H9 (cell line): ENCODE data around the gene PARP12. TPM values are rescaled to one million over a fixed set of nuclear protein-coding genes. Genes with fewer than 3 reads are reported as not detected.

Experiments
- DNase-seq: peaks from one replicate; pipeline ENCODE4 v3.0.0-alpha.2; 2017
- H2AFZ ChIP-seq: one replicate; pipeline ENCODE4 v1.6.1; 2013; ENCODE audit warnings: mild to moderate bottlenecking, low read length, control low read depth, moderate library complexity
- H2AK5ac ChIP-seq: 2 replicates; pipeline ENCODE4 v1.6.1; 2013; ENCODE audit warnings: low read length, control low read depth, mixed read lengths; ENCODE audit not compliant: insufficient read length
- H2BK120ac ChIP-seq: one replicate; pipeline ENCODE4 v1.6.1; 2013; ENCODE audit warnings: low read depth, mild to moderate bottlenecking, low read length, control low read depth, inconsistent platforms; ENCODE audit not compliant: poor library complexity, severe bottlenecking
- H2BK12ac ChIP-seq: 2 replicates; pipeline ENCODE4 v1.6.1; 2013; ENCODE audit warnings: low read length, control low read depth, mixed read lengths, low read depth; ENCODE audit not compliant: insufficient read length
- H2BK15ac ChIP-seq: 2 replicates; pipeline ENCODE4 v1.6.1; 2013; ENCODE audit warnings: low read depth, low read length, control low read depth
- H2BK20ac ChIP-seq: one replicate; pipeline ENCODE4 v1.6.1; 2013; ENCODE audit warnings: low read depth, mild to moderate bottlenecking, low read length, control low read depth, inconsistent platforms; ENCODE audit not compliant: poor library complexity, severe bottlenecking
- H2BK5ac ChIP-seq: 2 replicates; pipeline ENCODE4 v1.6.1; 2013; ENCODE audit warnings: low read length, control low read depth, mixed read lengths; ENCODE audit not compliant: insufficient read length
- H3K14ac ChIP-seq: 2 replicates; pipeline ENCODE4 v1.6.1; 2013; ENCODE audit warnings: low read length, control low read depth; ENCODE audit not compliant: insufficient read depth
- H3K18ac ChIP-seq: 2 replicates; pipeline ENCODE4 v1.6.1; 2013; ENCODE audit warnings: low read depth, mild to moderate bottlenecking, mixed read lengths, low read length, control low read depth; ENCODE audit not compliant: insufficient read length
- H3K23ac ChIP-seq: 2 replicates; pipeline ENCODE4 v1.6.1; 2013; ENCODE audit warnings: low read length, control low read depth, mixed read lengths, low read depth; ENCODE audit not compliant: insufficient read length
- H3K23me2 ChIP-seq: 2 replicates; pipeline ENCODE4 v1.6.1; 2013; ENCODE audit warnings: low read depth, mild to moderate bottlenecking, mixed read lengths, low read length, control low read depth; ENCODE audit not compliant: insufficient read length, poor library complexity, severe bottlenecking
- H3K27ac ChIP-seq: 2 replicates; pipeline ENCODE4 v1.5.1; 2013; ENCODE audit warnings: low read length, control low read depth, mixed read lengths, low read depth; ENCODE audit not compliant: insufficient read length
- H3K27me3 ChIP-seq: 2 replicates; pipeline ENCODE4 v1.6.1; 2013; ENCODE audit warnings: low read length, control low read depth, inconsistent platforms; ENCODE audit not compliant: insufficient read depth
- H3K4ac ChIP-seq: 2 replicates; pipeline ENCODE4 v1.6.1; 2013; ENCODE audit warnings: low read depth, mild to moderate bottlenecking, control low read depth, inconsistent platforms, low read length, moderate library complexity
- H3K4me1 ChIP-seq: 2 replicates; pipeline ENCODE4 v1.6.1; 2013; ENCODE audit warnings: low read length, control low read depth, inconsistent platforms; ENCODE audit not compliant: insufficient read depth
- H3K4me2 ChIP-seq: 2 replicates; pipeline ENCODE4 v1.6.1; 2013; ENCODE audit warnings: low read length, control low read depth, mixed read lengths; ENCODE audit not compliant: insufficient read length, insufficient read depth
- H3K56ac ChIP-seq: 2 replicates; pipeline ENCODE4 v1.6.1; 2013; ENCODE audit warnings: low read depth, mild to moderate bottlenecking, mixed read lengths, low read length, control low read depth; ENCODE audit not compliant: insufficient read length
- H3K79me1 ChIP-seq: 2 replicates; pipeline ENCODE4 v1.6.1; 2013; ENCODE audit warnings: low read depth, mild to moderate bottlenecking, moderate library complexity, low read length, control low read depth, inconsistent platforms; ENCODE audit not compliant: insufficient read depth, poor library complexity, severe bottlenecking
- H3K79me2 ChIP-seq: 2 replicates; pipeline ENCODE4 v1.6.1; 2013; ENCODE audit warnings: low read length, control low read depth, inconsistent platforms; ENCODE audit not compliant: insufficient read depth
- H3K9ac ChIP-seq: 2 replicates; pipeline ENCODE4 v1.6.1; 2013; ENCODE audit warnings: low read length, control low read depth, mixed read lengths; ENCODE audit not compliant: insufficient read length; ENCODE audit errors: extremely low read depth
- H3K9me3 ChIP-seq: one replicate; pipeline ENCODE4 v1.6.1; 2013; ENCODE audit warnings: low read depth, low read length, inconsistent platforms; ENCODE audit not compliant: control insufficient read depth
- H3T11ph ChIP-seq: one replicate; pipeline ENCODE4 v1.6.1; 2013; ENCODE audit warnings: mild to moderate bottlenecking, low read length, control low read depth, inconsistent platforms
- H4K20me1 ChIP-seq: one replicate; pipeline ENCODE4 v1.6.1; 2013; ENCODE audit not compliant: control insufficient read depth, insufficient read length, insufficient read depth
- H4K5ac ChIP-seq: 2 replicates; pipeline ENCODE4 v1.6.1; 2013; ENCODE audit warnings: low read depth, mild to moderate bottlenecking, mixed read lengths, low read length, control low read depth; ENCODE audit not compliant: insufficient read length
- H4K8ac ChIP-seq: replicated peaks from 2 replicates; pipeline ENCODE4 v1.6.1; 2013; ENCODE audit warnings: low read length, control low read depth, mixed read lengths, low read depth; ENCODE audit not compliant: insufficient read length
- H4K91ac ChIP-seq: 2 replicates; pipeline ENCODE4 v1.6.1; 2013; ENCODE audit warnings: low read depth, mild to moderate bottlenecking, moderate library complexity, mixed read lengths, low read length, control low read depth; ENCODE audit not compliant: insufficient read length
- H3K27ac Mint-ChIP-seq, 3 experiments: 2 replicates in 2 of 3; 3 replicates in 1 of 3; pipeline ENCODE4 v1.8.0; 2020 to 2021; ENCODE audit warnings: mixed read lengths in 3 of 3, mild to moderate bottlenecking in 1 of 3, moderate library complexity in 1 of 3
- H3K27me3 Mint-ChIP-seq: 2 replicates; pipeline ENCODE4 v1.8.0; 2021; ENCODE audit warnings: low read depth, mild to moderate bottlenecking, moderate library complexity, mixed read lengths
- H3K36me3 Mint-ChIP-seq, 3 experiments: 2 replicates in 2 of 3; 3 replicates in 1 of 3; pipeline ENCODE4 v1.8.0; 2020 to 2021; ENCODE audit warnings: low read depth in 3 of 3, mixed read lengths in 3 of 3; ENCODE audit not compliant: insufficient read depth in 1 of 3
- H3K4me1 Mint-ChIP-seq, 2 experiments: 2 replicates each; pipeline ENCODE4 v1.8.0; 2020; ENCODE audit warnings: mixed read lengths in 2 of 2
- H3K4me3 Mint-ChIP-seq, 2 experiments: 2 replicates in 1 of 2; 3 replicates in 1 of 2; pipeline ENCODE4 v1.8.0; 2020 to 2021; ENCODE audit warnings: mild to moderate bottlenecking in 2 of 2, mixed read lengths in 2 of 2, moderate library complexity in 1 of 2
- H3K9me3 Mint-ChIP-seq, 2 experiments: 2 replicates in 1 of 2; 3 replicates in 1 of 2; pipeline ENCODE4 v1.8.0; 2020; ENCODE audit warnings: mild to moderate bottlenecking in 2 of 2, mixed read lengths in 2 of 2, moderate library complexity in 1 of 2
- WGBS: extraction: QIAGEN DNeasy Blood & Tissue Kit; methylation state at CpG from one replicate; pipeline ENCODE4 v1.1.7; 2013; ENCODE audit warnings: missing lambda C conversion rate, low lambda C conversion rate, mixed read lengths; ENCODE audit not compliant: insufficient read length; ENCODE audit errors: extremely low coverage; 5-methylcytosine and 5-hydroxymethylcytosine counted together
- total RNA-seq: library from RNA; stranded (reverse); gene quantifications from 2 replicates; pipeline ENCODE4 v1.2.1, GENCODE V29; 2021
- TF ChIP-seq, protein P1 (sequence below): fragments of 200-600 bp; sonication (generic); conservative IDR thresholded peaks from 3 replicates; pipeline ENCODE4 v1.8.0; 2021; ENCODE audit warnings: antibody characterized with exemption, mild to moderate bottlenecking

The PARP12 gene
- total RNA-seq, 1 experiment from 2014 or later, result 11.8 TPM

DNA sequence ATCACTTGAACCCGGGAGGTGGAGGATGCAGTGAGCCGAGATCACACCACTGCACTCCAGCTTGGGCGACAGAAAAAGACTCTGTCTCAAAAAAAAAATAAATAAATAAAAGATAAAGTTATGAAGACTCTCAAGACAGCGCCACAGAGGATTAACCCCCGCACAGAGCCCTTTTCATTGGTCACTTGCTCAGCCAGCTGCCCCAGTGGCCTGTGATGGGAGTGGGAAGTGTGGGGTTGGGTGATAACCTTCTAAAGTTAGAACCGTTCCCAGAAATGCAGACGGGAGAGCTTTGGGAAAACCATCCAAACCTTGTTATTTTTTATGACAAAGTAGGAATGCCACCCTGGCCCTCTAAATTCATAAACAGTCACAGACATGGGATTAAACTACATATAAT lies 57.4 kb downstream of the PARP12 start:
- Histone ChIP-seq H4K20me1 (no peaks in the 10 kb centered on the region), H2BK15ac (no peak overlapping the region), H3T11ph (no peak overlapping the region), H2BK20ac (no peak overlapping the region), H3K4me2 (no peak overlapping the region), H3K14ac (no peak overlapping the region), H3K79me1 (no peaks in the 10 kb centered on the region), H3K18ac (no peak overlapping the region), H2BK120ac (no peak overlapping the region), H3K4me1 (no peaks in the 10 kb centered on the region), H3K23ac (no peak overlapping the region), H4K8ac (no peak overlapping the region), H3K79me2 (no peaks in the 10 kb centered on the region), H3K27ac (no peak overlapping the region), H3K56ac (no peak overlapping the region), H2BK12ac (no peak overlapping the region), H3K27me3 (no peaks in the 10 kb centered on the region), H2AK5ac (no peak overlapping the region), H3K4ac (no peak overlapping the region), H2BK5ac (no peak overlapping the region), H3K23me2 (no peaks in the 10 kb centered on the region), H4K5ac (no peak overlapping the region), H3K9me3 (no peaks in the 10 kb centered on the region), H3K9ac (no peak overlapping the region), H2AFZ (no peak overlapping the region), H4K91ac (no peak overlapping the region)
- Mint-ChIP-seq H3K27me3 (no peaks in the 10 kb centered on the region; the same call in 1 of the 2 replicates), H3K36me3 (no peaks in the 10 kb centered on the region), H3K4me1 (peaks cover 12 to 22% of the 10 kb centered on the region in 2 experiments), H3K27ac (no peak overlapping the region), H3K9me3 (no peaks in the 10 kb centered on the region), H3K4me3 (no peak overlapping the region)
- DNase-seq, result no peak
- no CpG with 5 or more reads among the region's 7 CpGs for WGBS
- TF ChIP-seq, protein P1, sequence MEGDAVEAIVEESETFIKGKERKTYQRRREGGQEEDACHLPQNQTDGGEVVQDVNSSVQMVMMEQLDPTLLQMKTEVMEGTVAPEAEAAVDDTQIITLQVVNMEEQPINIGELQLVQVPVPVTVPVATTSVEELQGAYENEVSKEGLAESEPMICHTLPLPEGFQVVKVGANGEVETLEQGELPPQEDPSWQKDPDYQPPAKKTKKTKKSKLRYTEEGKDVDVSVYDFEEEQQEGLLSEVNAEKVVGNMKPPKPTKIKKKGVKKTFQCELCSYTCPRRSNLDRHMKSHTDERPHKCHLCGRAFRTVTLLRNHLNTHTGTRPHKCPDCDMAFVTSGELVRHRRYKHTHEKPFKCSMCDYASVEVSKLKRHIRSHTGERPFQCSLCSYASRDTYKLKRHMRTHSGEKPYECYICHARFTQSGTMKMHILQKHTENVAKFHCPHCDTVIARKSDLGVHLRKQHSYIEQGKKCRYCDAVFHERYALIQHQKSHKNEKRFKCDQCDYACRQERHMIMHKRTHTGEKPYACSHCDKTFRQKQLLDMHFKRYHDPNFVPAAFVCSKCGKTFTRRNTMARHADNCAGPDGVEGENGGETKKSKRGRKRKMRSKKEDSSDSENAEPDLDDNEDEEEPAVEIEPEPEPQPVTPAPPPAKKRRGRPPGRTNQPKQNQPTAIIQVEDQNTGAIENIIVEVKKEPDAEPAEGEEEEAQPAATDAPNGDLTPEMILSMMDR, result no peak
